Measurements from ENCODE around the gene PRELID3B. TPM values are rescaled to one million over a fixed set of nuclear protein-coding genes. Genes with fewer than 3 reads are reported as not detected.

PRELID3B gene
- total and polyA plus RNA-seq, 10 of the 15 experiments (the other 5 are each of a cell fraction or from before 2014, with no cell fraction given): 72.5 to 151 (median 124) TPM

GRCh38 chr20:59027741-59028320, 14.8 kb downstream of the PRELID3B start:
- POLR2A ChIA-PET: interaction anchor here (0.6 to 1.1 kb wide), 3 partner anchors 20 to 374 kb away, joined by 3 to 4 read pairs (median 3); no protein-coding TSS in a partner anchor
- no peak for FAIRE-seq
- in situ Hi-C loops (cut with MboI) (no loop called here), intact Hi-C loops (cut with micrococcal nuclease; ENCODE audit: unreplicated experiment) (no loop called here)
- H3K27me3 ChIP-seq (replicated peaks in 1 of 2; ENCODE audit: control insufficient read depth in 2 of 2, insufficient read depth in 2 of 2, low read length in 1 of 2): no peaks in the 10 kb centered on the region
- H4K20me1 ChIP-seq (ENCODE audit: control insufficient read depth, insufficient read depth): no peaks in the 10 kb centered on the region
- no peak for ATAC-seq
- no peak for DNase-seq (ENCODE audit: low read depth, low spot score)
- CTCF ChIA-PET: interaction anchor here (1.6 kb wide), 1 partner anchor 17 kb away, joined by 3 read pairs; no protein-coding TSS in a partner anchor
- SMC1A ChIA-PET (ENCODE audit: uncharacterized antibody, unreplicated experiment): interaction anchor here (0.7 to 2.2 kb wide), 6 partner anchors 17 to 120 kb away, joined by 3 to 10 read pairs (median 4); no protein-coding TSS in a partner anchor
- no peak overlapping the region for H3K27ac ChIP-seq (ENCODE audit: control insufficient read depth, insufficient read depth)
- H3K36me3 ChIP-seq (ENCODE audit: control insufficient read depth in 2 of 2, insufficient read depth in 2 of 2, low read length in 1 of 2): peaks cover 12 to 25% of the 10 kb centered on the region in 2 experiments
- peak overlapping the region; percentile 15; the same call in 1 of the 2 replicates for H3K4me3 ChIP-seq
- no peak overlapping the region for H2AFZ ChIP-seq (ENCODE audit: control insufficient read depth, low read depth, low read length)
- H3K9me3 ChIP-seq (replicated peaks; ENCODE audit: control insufficient read depth, insufficient read depth, low read length): no peaks in the 10 kb centered on the region
- no TSS peak for BruUV-seq (replicated peaks)
- H3K4me1 ChIP-seq (ENCODE audit: control insufficient read depth, insufficient read depth, low read length): no peaks in the 10 kb centered on the region; the same call in 1 of the 2 replicates
- TF ChIP-seq SRF (IDR thresholded peaks at IDR 0.05; ENCODE audit: low read depth in 2 of 2, low read length in 2 of 2): no peak
- no peak for TF ChIP-seq ZNF622 (IDR thresholded peaks at IDR 0.05)
- TF ChIP-seq ZBTB4 (CRISPR knock-in tag; IDR thresholded peaks at IDR 0.05): no peak
- RAD21 ChIA-PET (ENCODE audit: unreplicated experiment): interaction anchor here (1.6 kb wide), 1 partner anchor 123 kb away, joined by 4 read pairs; no protein-coding TSS in a partner anchor
- WGBS (ENCODE audit: insufficient coverage, insufficient replicate concordance, low lambda C conversion rate, missing lambda C conversion rate): 94% methylated on average over 8 of the region's 8 CpGs
- no peak overlapping the region for H3K9ac ChIP-seq (ENCODE audit: control insufficient read depth, insufficient read depth, low read length)
- peaks cover 55% of the 10 kb centered on the region for H3K79me2 ChIP-seq (ENCODE audit: control insufficient read depth, insufficient read depth, low read length)
- H3K4me2 ChIP-seq (ENCODE audit: control insufficient read depth, insufficient read depth): no peak overlapping the region
